H1 (cell line): ENCODE measurements around the gene CDK3. TPM values are rescaled to one million over a fixed set of nuclear protein-coding genes. Genes with fewer than 3 reads are reported as not detected.

Experiments used
- CTCF ChIA-PET: fragments of 300-600 bp; sonication (Branson Sonifier 250); formaldehyde crosslinking; loops from one replicate; lab custom pipeline; 2021; ENCODE audit not compliant: partially characterized antibody; lab: Charles Lee
- POLR2A ChIA-PET: fragments of 300-600 bp; sonication (Branson Sonifier 250); formaldehyde crosslinking; loops from one replicate; lab custom pipeline; 2021; ENCODE audit warnings: inconsistent platforms; ENCODE audit not compliant: partially characterized antibody; lab: Charles Lee
- DNase-seq, 2 experiments: peaks; one replicate each; pipeline versions ENCODE4 v3.0.0 to v3.0.0-alpha.2; 2010 to 2022; ENCODE audit warnings: low spot score in 2 of 2, low read depth in 1 of 2, mixed read lengths in 1 of 2
- FAIRE-seq: peaks from 2 replicates; lab custom pipeline; 2011; peaks lifted over from hg19 to GRCh38; lab: Jason Lieb, UNC
- H2AFZ ChIP-seq: 2 replicates; pipeline ENCODE4 v1.8.1; 2012; ENCODE audit warnings: low read length, inconsistent platforms
- H2AK5ac ChIP-seq: 2 replicates; pipeline ENCODE4 v1.6.1; 2013; ENCODE audit warnings: low read depth, low read length
- H2BK120ac ChIP-seq: replicated peaks from 2 replicates; pipeline ENCODE3; 2013; ENCODE audit warnings: low read depth, low read length, inconsistent platforms
- H2BK12ac ChIP-seq: 2 replicates; pipeline ENCODE4 v1.6.1; 2013; ENCODE audit warnings: low read depth, low read length
- H2BK15ac ChIP-seq: 2 replicates; pipeline ENCODE4 v1.6.1; 2013; ENCODE audit warnings: low read length
- H2BK20ac ChIP-seq: 2 replicates; pipeline ENCODE4 v1.6.1; 2013; ENCODE audit warnings: low read length
- H2BK5ac ChIP-seq: 2 replicates; pipeline ENCODE4 v1.6.1; 2013; ENCODE audit warnings: low read depth, low read length
- H3K14ac ChIP-seq: 2 replicates; pipeline ENCODE4 v1.6.1; 2013; ENCODE audit warnings: inconsistent platforms; ENCODE audit not compliant: insufficient read length
- H3K18ac ChIP-seq: 2 replicates; pipeline ENCODE4 v1.6.1; 2013; ENCODE audit warnings: low read length; ENCODE audit errors: extremely low read depth
- H3K23ac ChIP-seq: 2 replicates; pipeline ENCODE4 v1.6.1; 2013; ENCODE audit warnings: inconsistent platforms; ENCODE audit not compliant: insufficient read length
- H3K23me2 ChIP-seq: 2 replicates; pipeline ENCODE4 v1.6.1; 2013; ENCODE audit warnings: low read depth, low read length
- H3K27ac ChIP-seq: 2 replicates; pipeline ENCODE4 v1.6.1; 2011; ENCODE audit warnings: low read depth, low read length, inconsistent platforms
- H3K27me3 ChIP-seq, 4 experiments: replicated peaks in 1 of 4; 1 replicate in 1 of 4; 2 replicates in 3 of 4; pipeline versions ENCODE4 v1.6.1 to v1.8.1; 2011 to 2013; ENCODE audit warnings: low read length in 3 of 4, mild to moderate bottlenecking in 3 of 4, inconsistent platforms in 2 of 4, mixed read lengths in 2 of 4, moderate library complexity in 1 of 4; ENCODE audit not compliant: control insufficient read depth in 3 of 4, insufficient read depth in 3 of 4; ENCODE audit errors: extremely low read depth in 1 of 4
- H3K36me3 ChIP-seq, 4 experiments: 2 replicates each; pipeline versions ENCODE4 v1.6.1 to v1.8.1; 2011 to 2013; ENCODE audit warnings: mild to moderate bottlenecking in 4 of 4, low read length in 3 of 4, moderate library complexity in 2 of 4, control low read depth in 1 of 4, inconsistent platforms in 1 of 4; ENCODE audit not compliant: insufficient read depth in 4 of 4, control insufficient read depth in 2 of 4
- H3K4ac ChIP-seq: replicated peaks from 2 replicates; pipeline ENCODE3; 2013; ENCODE audit warnings: low read length, low read depth, mixed read lengths, inconsistent platforms; ENCODE audit not compliant: insufficient read length
- H3K4me1 ChIP-seq, 4 experiments: replicated peaks in 1 of 4; 1 replicate in 1 of 4; 2 replicates in 3 of 4; pipeline versions ENCODE4 v1.6.1 to v1.8.1; 2011 to 2013; ENCODE audit warnings: low read length in 3 of 4, inconsistent platforms in 2 of 4, mixed read lengths in 1 of 4; ENCODE audit not compliant: insufficient read depth in 4 of 4, control insufficient read depth in 3 of 4
- H3K4me2 ChIP-seq, 2 experiments: 2 replicates each; pipeline versions ENCODE4 v1.6.1 to v1.8.1; 2011 to 2013; ENCODE audit warnings: low read depth in 2 of 2, low read length in 2 of 2, control low read depth in 1 of 2, inconsistent platforms in 1 of 2, mild to moderate bottlenecking in 1 of 2; ENCODE audit not compliant: insufficient read depth in 1 of 2
- H3K4me3 ChIP-seq, 4 experiments: fragments of 200-600, 300-600 bp in 1 of 4; sonication (generic), shearing (Covaris generic), sonication (Bioruptor Twin) in 1 of 4; 2 replicates each; pipeline versions ENCODE4 v1.5.1 to v1.8.1; 2011 to 2016; ENCODE audit warnings: low read length in 4 of 4, low read depth in 3 of 4, control low read depth in 2 of 4, inconsistent platforms in 2 of 4, mild to moderate bottlenecking in 2 of 4, mixed read lengths in 1 of 4, moderate library complexity in 1 of 4; ENCODE audit not compliant: insufficient read depth in 2 of 4; ENCODE audit errors: extremely low read depth in 1 of 4
- H3K56ac ChIP-seq: replicated peaks from 2 replicates; pipeline ENCODE3; 2013; ENCODE audit warnings: low read depth, mild to moderate bottlenecking, mixed read lengths, low read length, inconsistent platforms; ENCODE audit not compliant: insufficient read length
- H3K79me1 ChIP-seq: 2 replicates; pipeline ENCODE4 v1.6.1; 2013; ENCODE audit warnings: low read depth, low read length, control low read depth
- H3K79me2 ChIP-seq, 2 experiments: 2 replicates each; pipeline versions ENCODE4 v1.6.1 to v1.8.1; 2012 to 2013; ENCODE audit warnings: low read length in 2 of 2, mild to moderate bottlenecking in 2 of 2, inconsistent platforms in 1 of 2; ENCODE audit not compliant: insufficient read depth in 2 of 2, control insufficient read depth in 1 of 2
- H3K9ac ChIP-seq, 4 experiments: replicated peaks in 1 of 4; 1 replicate in 1 of 4; 2 replicates in 3 of 4; pipeline versions ENCODE4 v1.6.1 to v1.8.1; 2011 to 2013; ENCODE audit warnings: low read depth in 3 of 4, low read length in 3 of 4, control low read depth in 2 of 4, mild to moderate bottlenecking in 2 of 4, moderate library complexity in 2 of 4, inconsistent platforms in 1 of 4; ENCODE audit errors: extremely low read depth in 1 of 4
- H3K9me3 ChIP-seq, 2 experiments: 2 replicates each; pipeline versions ENCODE4 v1.6.1 to v1.8.1; 2012 to 2013; ENCODE audit warnings: mild to moderate bottlenecking in 2 of 2, moderate library complexity in 2 of 2, control low read depth in 1 of 2, inconsistent platforms in 1 of 2, low read depth in 1 of 2, low read length in 1 of 2, mixed read lengths in 1 of 2; ENCODE audit not compliant: insufficient read depth in 2 of 2
- H4K20me1 ChIP-seq, 2 experiments: replicated peaks in 1 of 2; 2 replicates each; pipeline versions ENCODE3 to v1.8.1; 2011 to 2013; ENCODE audit warnings: inconsistent platforms in 2 of 2, low read length in 2 of 2, mild to moderate bottlenecking in 1 of 2; ENCODE audit not compliant: insufficient read depth in 2 of 2, control insufficient read depth in 1 of 2
- H4K5ac ChIP-seq: 2 replicates; pipeline ENCODE4 v1.6.1; 2013; ENCODE audit warnings: low read length, low read depth, mixed read lengths, inconsistent platforms; ENCODE audit not compliant: insufficient read length
- H4K8ac ChIP-seq: 2 replicates; pipeline ENCODE4 v1.8.0; 2013; ENCODE audit warnings: mild to moderate bottlenecking, moderate library complexity, low read length, inconsistent platforms; ENCODE audit not compliant: insufficient read depth; ENCODE audit errors: extremely low read depth
- H4K91ac ChIP-seq: replicated peaks from 2 replicates; pipeline ENCODE3; 2013; ENCODE audit warnings: low read length, mixed read lengths, inconsistent platforms; ENCODE audit not compliant: insufficient read length
- GTF2F1 ChIP-seq: IDR thresholded peaks from 2 replicates; pipeline ENCODE4 v1.6.1; 2012; ENCODE audit warnings: low read depth, low read length, improper control_type of control experiment, borderline replicate concordance
- SIX5 ChIP-seq: IDR thresholded peaks from 2 replicates; pipeline ENCODE4 v1.6.1; 2011; ENCODE audit warnings: mild to moderate bottlenecking, low read depth, low read length
- WGBS, 2 experiments: shearing (Covaris generic) in 1 of 2; methylation state at CpG; one replicate each; pipeline versions ENCODE4 v1.1.6 to v1.1.7; 2013 to 2015; ENCODE audit warnings: low lambda C conversion rate in 2 of 2, mixed read lengths in 2 of 2, inconsistent platforms in 1 of 2, low coverage in 1 of 2, missing lambda C conversion rate in 1 of 2; ENCODE audit not compliant: insufficient replicate concordance in 2 of 2, insufficient coverage in 1 of 2, insufficient read length in 1 of 2; ENCODE audit errors: extremely low coverage in 1 of 2, missing lambda C conversion rate in 1 of 2; 5-methylcytosine and 5-hydroxymethylcytosine counted together
- polyA plus RNA-seq, 7 experiments: library from polyadenylated mRNA; depleted of rRNA in 3 of 7; stranded (reverse) in 5 of 7; unstranded in 2 of 7; fragments of >200 nt in 5 of 7; fragments of 200-250 nt in 2 of 7; gene quantifications; 1 replicate in 5 of 7; 2 replicates in 1 of 7; 4 replicates in 1 of 7; pipeline versions ENCODE4 v1.2.1 to v1.2.3, GENCODE V29; 2011 to 2013; ENCODE audit warnings: missing spikeins in 2 of 7, mixed read lengths in 2 of 7
- total RNA-seq: library from RNA; stranded (reverse); fragmentation: NEBNext Ultra II Directional; extraction: Animal tissue kit (Norgen Biotek cat#: 25700); gene quantifications from 2 replicates; pipeline ENCODE4 v1.2.1, GENCODE V29; 2021

The CDK3 gene
- total and polyA plus RNA-seq, 2 of the 8 experiments (the other 6 are each of a cell fraction or from before 2014, with no cell fraction given): 10.0 to 14.6 TPM

DNA sequence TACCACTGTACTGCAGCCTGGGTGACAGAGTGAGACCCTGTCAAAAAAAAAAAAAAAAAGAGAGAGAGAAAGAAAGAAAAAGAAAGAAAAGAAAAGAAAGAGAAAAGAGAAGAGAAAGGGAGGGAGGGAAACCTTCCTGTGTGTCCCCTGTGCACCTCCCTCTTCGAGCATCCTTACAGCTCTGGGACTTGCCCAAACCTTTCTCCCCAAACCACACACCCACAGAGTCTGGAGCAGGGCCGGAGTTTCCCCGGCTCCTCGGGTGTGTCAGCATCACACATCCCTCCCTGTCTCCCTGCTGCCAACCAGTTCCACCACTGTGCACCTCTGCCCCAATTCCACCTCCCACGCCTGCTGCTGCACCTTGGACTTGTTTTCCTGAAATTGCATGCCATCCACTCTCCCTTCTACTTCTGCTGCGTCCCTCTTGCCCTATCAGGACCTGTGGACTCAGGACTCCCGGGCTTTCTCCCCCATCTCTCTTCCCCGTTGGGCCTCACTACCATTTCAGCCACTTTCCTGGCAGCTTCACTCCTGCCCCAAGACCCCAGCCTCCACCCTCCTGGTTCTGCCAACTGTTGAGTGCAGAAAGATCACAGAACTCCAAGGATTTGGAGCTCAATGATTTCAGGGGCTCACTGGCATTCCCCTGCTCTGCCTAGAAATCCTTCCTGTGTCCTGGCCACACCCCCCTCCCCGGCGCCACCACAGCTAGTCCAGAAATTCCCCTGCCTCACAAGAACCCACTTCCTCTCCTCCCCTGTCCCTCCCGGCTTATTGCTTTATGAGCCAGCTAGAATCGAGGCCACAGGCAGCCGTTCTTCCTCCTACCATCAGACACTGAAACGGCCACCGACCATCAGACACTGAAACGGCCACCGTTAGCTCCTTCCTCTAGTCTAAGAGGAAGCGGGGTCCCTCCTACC is 3.7 kb upstream of the CDK3 start:
- Histone ChIP-seq H3K79me1 (no peaks in the 10 kb centered on the region), H2AK5ac (no peak overlapping the region), H4K8ac (no peak overlapping the region), H2BK15ac (no peak overlapping the region), H3K4ac (no peak overlapping the region), H3K27ac (no peak overlapping the region), H4K5ac (no peak overlapping the region), H3K9ac (no peak overlapping the region), H2BK12ac (peak overlapping the region; percentile 9; the same call in 1 of the 2 replicates), H4K91ac (no peak overlapping the region), H2BK5ac (peak overlapping the region; percentile 49; the same call in 1 of the 2 replicates), H2BK20ac (no peak overlapping the region), H2BK120ac (no peak overlapping the region), H3K23ac (no peak overlapping the region), H3K36me3 (peaks cover 2 to 3% (median 3%) of the 10 kb centered on the region in 4 experiments; a peak in 5 of 8 replicates), H3K56ac (no peak overlapping the region), H2AFZ (no peak overlapping the region), H3K9me3 (no peaks in the 10 kb centered on the region), H3K4me3 (no peak overlapping the region)
- WGBS, 2 experiments: 83% methylated on average over 18 of the region's 18 CpGs; no CpG with 5 or more reads in 1 of the 2 experiments
- no peak for TF ChIP-seq GTF2F1
- no peak for TF ChIP-seq SIX5
- TF ChIP-seq, all 59 proteins: peak for 0
- peak overlapping the region; percentile 13 for H3K18ac ChIP-seq
- H3K79me2 ChIP-seq: no peaks in the 10 kb centered on the region
- no peaks in the 10 kb centered on the region for H3K27me3 ChIP-seq
- H3K4me2 ChIP-seq: no peak overlapping the region
- no peaks in the 10 kb centered on the region for H4K20me1 ChIP-seq
- no peak for DNase-seq
- POLR2A ChIA-PET: interaction anchor here (0.8 to 2.3 kb wide), 6 partner anchors 11 to 555 kb away, joined by 3 to 7 read pairs (median 4); partner anchors contain the start of gene FBF1
- H3K14ac ChIP-seq: no peak overlapping the region
- H3K23me2 ChIP-seq: no peaks in the 10 kb centered on the region
- no peaks in the 10 kb centered on the region; a peak in 3 of 7 replicates for H3K4me1 ChIP-seq
- CTCF ChIA-PET: interaction anchor here (0.6 to 32.0 kb wide), 15 partner anchors 8 to 303 kb away, joined by 3 to 885 read pairs (median 4); partner anchors contain the start of genes ACOX1, MRPL38, TEN1 and TRIM65
- no peak for FAIRE-seq
